IMR-90 (cell line): ENCODE measurements around the gene SMCO3. TPM values are rescaled to one million over a fixed set of nuclear protein-coding genes. Genes with fewer than 3 reads are reported as not detected.

Source experiments
- ATAC-seq: fragments of 200-7000 bp; cut with Tn5 transposase; 2 replicates; pipeline ENCODE4 v1.9.1; 2020; ENCODE audit warnings: low read depth, mild to moderate bottlenecking, moderate library complexity
- BruUV-seq: library from RNA; stranded (reverse); fragments of 400-500 nt; replicated peaks from 2 replicates; lab custom pipeline; 2021; lab: Mats Ljungman, UMichigan
- CTCF ChIA-PET: fragments of 300-600 bp; formaldehyde crosslinking; extraction: SDS; loops from one replicate; lab custom pipeline; 2021; ENCODE audit warnings: antibody characterized with exemption; lab: Yijun Ruan, JAX
- POLR2A ChIA-PET: fragments of 300-600 bp; sonication (Branson Sonifier 250); formaldehyde crosslinking; loops from one replicate; lab custom pipeline; 2022; ENCODE audit warnings: antibody characterized with exemption; ENCODE audit not compliant: unreplicated experiment; lab: Charles Lee
- DNase-seq: peaks from one replicate; pipeline ENCODE4 v3.0.0; 2013
- H2AFZ ChIP-seq: replicated peaks from 2 replicates; pipeline ENCODE3; 2013; ENCODE audit warnings: low read length, mild to moderate bottlenecking; ENCODE audit not compliant: poor library complexity
- H2AK5ac ChIP-seq: 2 replicates; pipeline ENCODE4 v1.6.1; 2013; ENCODE audit warnings: low read depth, low read length, inconsistent platforms
- H2AK9ac ChIP-seq: replicated peaks from 2 replicates; pipeline ENCODE3; 2013; ENCODE audit warnings: mild to moderate bottlenecking, low read depth, low read length, moderate library complexity; ENCODE audit not compliant: poor library complexity
- H2BK120ac ChIP-seq: 2 replicates; pipeline ENCODE4 v1.6.1; 2013; ENCODE audit warnings: low read depth, low read length, inconsistent platforms
- H2BK15ac ChIP-seq: 3 replicates; pipeline ENCODE4 v1.6.1; 2013; ENCODE audit warnings: low read depth, low read length, inconsistent platforms
- H2BK20ac ChIP-seq: 2 replicates; pipeline ENCODE4 v1.6.1; 2013; ENCODE audit warnings: low read depth, mild to moderate bottlenecking, inconsistent platforms, low read length, moderate library complexity
- H2BK5ac ChIP-seq: 2 replicates; pipeline ENCODE4 v1.6.1; 2013; ENCODE audit warnings: mild to moderate bottlenecking, low read depth, low read length, inconsistent platforms; ENCODE audit not compliant: poor library complexity, severe bottlenecking
- H3K14ac ChIP-seq: replicated peaks from 2 replicates; pipeline ENCODE4 v1.6.1; 2013; ENCODE audit warnings: low read depth, low read length, inconsistent platforms
- H3K18ac ChIP-seq: 2 replicates; pipeline ENCODE4 v1.6.1; 2013; ENCODE audit warnings: low read depth, low read length, control low read depth
- H3K23ac ChIP-seq: 2 replicates; pipeline ENCODE4 v1.6.1; 2013; ENCODE audit warnings: low read depth, low read length, inconsistent platforms
- H3K27ac ChIP-seq: 2 replicates; pipeline ENCODE4 v1.5.1; 2013; ENCODE audit warnings: mild to moderate bottlenecking, control low read depth, low read length; ENCODE audit not compliant: insufficient read depth
- H3K27me3 ChIP-seq: 2 replicates; pipeline ENCODE4 v1.6.1; 2013; ENCODE audit warnings: low read length; ENCODE audit not compliant: control insufficient read depth, insufficient read depth
- H3K36me3 ChIP-seq: 2 replicates; pipeline ENCODE4 v1.6.1; 2013; ENCODE audit warnings: low read length, mixed read lengths; ENCODE audit not compliant: control insufficient read depth, insufficient read depth
- H3K4ac ChIP-seq: 2 replicates; pipeline ENCODE4 v1.6.1; 2013; ENCODE audit warnings: low read depth, low read length, inconsistent platforms
- H3K4me1 ChIP-seq: 2 replicates; pipeline ENCODE4 v1.6.1; 2013; ENCODE audit warnings: low read length, mixed read lengths; ENCODE audit not compliant: control insufficient read depth, insufficient read depth
- H3K4me2 ChIP-seq: 2 replicates; pipeline ENCODE4 v1.6.1; 2013; ENCODE audit warnings: low read depth, mild to moderate bottlenecking, control low read depth, low read length, moderate library complexity
- H3K4me3 ChIP-seq: 2 replicates; pipeline ENCODE4 v1.5.1; 2013; ENCODE audit warnings: low read depth, mild to moderate bottlenecking, control low read depth, low read length, moderate library complexity; ENCODE audit not compliant: insufficient read depth
- H3K56ac ChIP-seq: 2 replicates; pipeline ENCODE4 v1.6.1; 2013; ENCODE audit warnings: low read length, inconsistent platforms; ENCODE audit not compliant: insufficient read depth; ENCODE audit errors: extremely low read depth
- H3K79me1 ChIP-seq, 2 experiments: 2 replicates each; pipeline ENCODE4 v1.6.1; 2013; ENCODE audit warnings: low read length in 2 of 2, inconsistent platforms in 1 of 2, low read depth in 1 of 2
- H3K9ac ChIP-seq: 2 replicates; pipeline ENCODE4 v1.6.1; 2013; ENCODE audit warnings: low read depth, low read length, control low read depth
- H3K9me1 ChIP-seq: 2 replicates; pipeline ENCODE4 v1.6.1; 2013; ENCODE audit warnings: low read length, inconsistent platforms; ENCODE audit not compliant: insufficient read depth
- H3K9me3 ChIP-seq: 2 replicates; pipeline ENCODE4 v1.6.1; 2013; ENCODE audit warnings: low read length; ENCODE audit not compliant: control insufficient read depth, insufficient read depth
- H4K20me1 ChIP-seq: 2 replicates; pipeline ENCODE4 v1.6.1; 2013; ENCODE audit warnings: low read length, inconsistent platforms; ENCODE audit not compliant: insufficient read depth
- H4K5ac ChIP-seq: 2 replicates; pipeline ENCODE4 v1.6.1; 2013; ENCODE audit warnings: mild to moderate bottlenecking, low read depth, low read length, control low read depth
- H4K8ac ChIP-seq, 2 experiments: 2 replicates each; pipeline ENCODE4 v1.6.1; 2013; ENCODE audit warnings: low read depth in 2 of 2, low read length in 2 of 2, control low read depth in 1 of 2, inconsistent platforms in 1 of 2
- H4K91ac ChIP-seq: 2 replicates; pipeline ENCODE4 v1.6.1; 2013; ENCODE audit warnings: low read depth, low read length, inconsistent platforms; ENCODE audit not compliant: insufficient read depth
- BHLHE40 ChIP-seq: fragments of 150-350 bp; IDR thresholded peaks from 2 replicates; pipeline ENCODE4 v1.6.1; 2016; ENCODE audit warnings: mild to moderate bottlenecking, low read depth, low read length
- CEBPB ChIP-seq: IDR thresholded peaks from 2 replicates; pipeline ENCODE4 v1.6.1; 2012; ENCODE audit warnings: low read depth, low read length, improper control_type of control experiment
- ELK1 ChIP-seq: fragments of 150-350 bp; IDR thresholded peaks from 2 replicates; pipeline ENCODE4 v1.6.1; 2016; ENCODE audit warnings: low read depth, mild to moderate bottlenecking, low read length, moderate library complexity, borderline replicate concordance
- FOS ChIP-seq: fragments of 150-350 bp; IDR thresholded peaks from 2 replicates; pipeline ENCODE4 v1.6.1; 2016; ENCODE audit warnings: low read depth, low read length
- MAFK ChIP-seq: IDR thresholded peaks from 2 replicates; pipeline ENCODE4 v1.6.1; 2012; ENCODE audit warnings: low read depth, low read length, improper control_type of control experiment
- MAZ ChIP-seq: IDR thresholded peaks from 2 replicates; pipeline ENCODE4 v1.6.1; 2012; ENCODE audit warnings: low read depth, mild to moderate bottlenecking, low read length, improper control_type of control experiment, moderate library complexity, borderline replicate concordance
- MXI1 ChIP-seq: IDR thresholded peaks from 2 replicates; pipeline ENCODE4 v1.6.1; 2012; ENCODE audit warnings: low read depth, mild to moderate bottlenecking, low read length, moderate library complexity, borderline replicate concordance
- NFE2L2 ChIP-seq: fragments of 150-350 bp; IDR thresholded peaks from 2 replicates; pipeline ENCODE4 v1.6.1; 2016; ENCODE audit warnings: low read depth, mild to moderate bottlenecking, low read length
- POLR2A ChIP-seq: IDR thresholded peaks from 2 replicates; pipeline ENCODE4 v1.6.1; 2012; ENCODE audit warnings: mild to moderate bottlenecking, low read depth, low read length
- RAD21 ChIP-seq: IDR thresholded peaks from 2 replicates; pipeline ENCODE4 v1.6.1; 2012; ENCODE audit warnings: low read length, improper control_type of control experiment
- RCOR1 ChIP-seq: IDR thresholded peaks from 2 replicates; pipeline ENCODE4 v1.6.1; 2012; ENCODE audit warnings: mild to moderate bottlenecking, low read length, improper control_type of control experiment; ENCODE audit not compliant: insufficient replicate concordance
- SMC3 ChIP-seq: fragments of 150-350 bp; IDR thresholded peaks from 2 replicates; pipeline ENCODE4 v1.6.1; 2016; ENCODE audit warnings: low read depth, mild to moderate bottlenecking, antibody characterized with exemption, low read length, moderate library complexity
- dilution Hi-C: fragments of 300-500 bp; cut with HindIII; formaldehyde crosslinking; loops from one replicate; pipeline ENCODE4 v1.14.3; 2018; ENCODE audit warnings: low sequenced_read_pairs; ENCODE audit not compliant: unreplicated experiment
- in situ Hi-C: fragments of 300-500 bp; cut with MboI; formaldehyde crosslinking; loops from 3 replicates; pipeline ENCODE4 v1.14.3; 2019; ENCODE audit warnings: low sequenced_read_pairs, inconsistent platforms, mixed read lengths
- intact Hi-C: fragments of 100-400 bp; cut with micrococcal nuclease; formaldehyde crosslinking; loops from 2 replicates; pipeline ENCODE4 v1.10.0; 2022
- polyA plus RNA-seq, 3 experiments: library from polyadenylated mRNA; depleted of rRNA; stranded (reverse); fragments of >200 nt; gene quantifications; 2 replicates each; pipeline ENCODE4 v1.2.3, GENCODE V29; 2012; ENCODE audit warnings: low replicate concordance in 1 of 3
- total RNA-seq: library from RNA; depleted of rRNA; stranded (reverse); fragments of >200 nt; gene quantifications from 2 replicates; pipeline ENCODE4 v1.2.3, GENCODE V29; 2012
- TF ChIP-seq, protein P1 (sequence below): conservative IDR thresholded peaks from 2 replicates; pipeline ENCODE4 v1.5.1; 2012; ENCODE audit warnings: mild to moderate bottlenecking, low read depth, low read length, improper control_type of control experiment
- TF ChIP-seq, protein P2 (sequence below): fragments of 150-350 bp; IDR thresholded peaks from 2 replicates; pipeline ENCODE4 v1.6.1; 2017; ENCODE audit warnings: mild to moderate bottlenecking, antibody characterized with exemption, low read length, low read depth

The SMCO3 gene
- total and polyA plus RNA-seq, 2 of the 4 experiments (the other 2 are of a cell fraction) = under 0.01 to 0.07 TPM

- Histone ChIP-seq H3K18ac (no peak overlapping the region), H3K56ac (no peak overlapping the region), H3K4me1 (no peaks in the 10 kb centered on the region), H4K8ac (no peak overlapping the region), H4K20me1 (no peaks in the 10 kb centered on the region), H2BK120ac (no peak overlapping the region), H4K91ac (no peak overlapping the region), H3K23ac (no peak overlapping the region), H3K9me1 (no peaks in the 10 kb centered on the region), H3K4me3 (no peak overlapping the region), H2BK20ac (no peak overlapping the region), H3K9me3 (no peaks in the 10 kb centered on the region; the same call in 1 of the 2 replicates), H2AFZ (no peak overlapping the region), H3K27me3 (no peaks in the 10 kb centered on the region), H2BK5ac (no peak overlapping the region), H2AK5ac (no peak overlapping the region), H3K79me1 (no peaks in the 10 kb centered on the region), H3K4ac (no peak overlapping the region), H3K9ac (no peak overlapping the region), H2BK15ac (no peak overlapping the region), H4K5ac (no peak overlapping the region), H2AK9ac (no peak overlapping the region), H3K36me3 (no peaks in the 10 kb centered on the region), H3K4me2 (no peak overlapping the region), H3K14ac (no peak overlapping the region), H3K27ac (no peak overlapping the region)
- DNase-seq (no peak), ATAC-seq (no peak)
- intact Hi-C loops (no loop called here), dilution Hi-C loops (no loop called here), in situ Hi-C loops (no loop called here)
- ChIA-PET POLR2A (no interaction called here), CTCF (interaction anchor here (1.1 kb wide), 1 partner anchor 9 kb away, joined by 5 read pairs; no protein-coding TSS in a partner anchor)
- TF ChIP-seq RCOR1 (no peak), POLR2A (no peak), MXI1 (no peak), ELK1 (no peak), SMC3 (no peak), RAD21 (no peak), MAFK (no peak), FOS (no peak), MAZ (no peak), CEBPB (no peak), BHLHE40 (no peak), NFE2L2 (no peak)
- TF ChIP-seq, protein P1, sequence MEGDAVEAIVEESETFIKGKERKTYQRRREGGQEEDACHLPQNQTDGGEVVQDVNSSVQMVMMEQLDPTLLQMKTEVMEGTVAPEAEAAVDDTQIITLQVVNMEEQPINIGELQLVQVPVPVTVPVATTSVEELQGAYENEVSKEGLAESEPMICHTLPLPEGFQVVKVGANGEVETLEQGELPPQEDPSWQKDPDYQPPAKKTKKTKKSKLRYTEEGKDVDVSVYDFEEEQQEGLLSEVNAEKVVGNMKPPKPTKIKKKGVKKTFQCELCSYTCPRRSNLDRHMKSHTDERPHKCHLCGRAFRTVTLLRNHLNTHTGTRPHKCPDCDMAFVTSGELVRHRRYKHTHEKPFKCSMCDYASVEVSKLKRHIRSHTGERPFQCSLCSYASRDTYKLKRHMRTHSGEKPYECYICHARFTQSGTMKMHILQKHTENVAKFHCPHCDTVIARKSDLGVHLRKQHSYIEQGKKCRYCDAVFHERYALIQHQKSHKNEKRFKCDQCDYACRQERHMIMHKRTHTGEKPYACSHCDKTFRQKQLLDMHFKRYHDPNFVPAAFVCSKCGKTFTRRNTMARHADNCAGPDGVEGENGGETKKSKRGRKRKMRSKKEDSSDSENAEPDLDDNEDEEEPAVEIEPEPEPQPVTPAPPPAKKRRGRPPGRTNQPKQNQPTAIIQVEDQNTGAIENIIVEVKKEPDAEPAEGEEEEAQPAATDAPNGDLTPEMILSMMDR = no peak
- TF ChIP-seq, protein P2, sequence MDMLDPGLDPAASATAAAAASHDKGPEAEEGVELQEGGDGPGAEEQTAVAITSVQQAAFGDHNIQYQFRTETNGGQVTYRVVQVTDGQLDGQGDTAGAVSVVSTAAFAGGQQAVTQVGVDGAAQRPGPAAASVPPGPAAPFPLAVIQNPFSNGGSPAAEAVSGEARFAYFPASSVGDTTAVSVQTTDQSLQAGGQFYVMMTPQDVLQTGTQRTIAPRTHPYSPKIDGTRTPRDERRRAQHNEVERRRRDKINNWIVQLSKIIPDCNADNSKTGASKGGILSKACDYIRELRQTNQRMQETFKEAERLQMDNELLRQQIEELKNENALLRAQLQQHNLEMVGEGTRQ = no peak
- BruUV-seq = no TSS peak
Measured at GRCh38 chr12:14860490-14860889, 46.5 kb upstream of the SMCO3 start.
